Measurements from ENCODE around the gene PLA2G12B.

GRCh38 chr10:73000973-73001372, 46.4 kb upstream of the PLA2G12B start:
- TF ChIP-seq CTCF (IDR thresholded peaks at IDR 0.05) (no peak), POLR2A (IDR thresholded peaks at IDR 0.05) (no peak), EP300 (IDR thresholded peaks at IDR 0.05) (no peak), POLR2AphosphoS5 (IDR thresholded peaks at IDR 0.05) (no peak)
